Adipocyte (in vitro differentiated cells): ENCODE data around the gene GGCX.
A peak's percentile ranks its signal among the peaks of the same experiment; 100 is the strongest.
"Not testable (repeated sequence)": the region's sequence is repeated elsewhere in the genome, so short reads cannot be mapped to it uniquely, and the experiment has no call there.

Source experiments
- DNase-seq: peaks from one replicate; pipeline ENCODE4 v3.0.0-alpha.2; 2015; ENCODE audit warnings: low read depth
- H3K27me3 ChIP-seq: replicated peaks from 2 replicates; pipeline ENCODE4 v1.7.0; 2013; ENCODE audit warnings: mild to moderate bottlenecking, low read length, moderate library complexity; ENCODE audit not compliant: control insufficient read depth, insufficient read depth
- H3K36me3 ChIP-seq: 2 replicates; pipeline ENCODE4 v1.7.0; 2013; ENCODE audit warnings: low read length, mild to moderate bottlenecking, moderate library complexity; ENCODE audit not compliant: control insufficient read depth, insufficient read depth, severe bottlenecking
- H3K4me1 ChIP-seq: 2 replicates; pipeline ENCODE4 v1.7.0; 2013; ENCODE audit warnings: mild to moderate bottlenecking, low read length, moderate library complexity; ENCODE audit not compliant: control insufficient read depth, insufficient read depth
- H3K4me3 ChIP-seq: 2 replicates; pipeline ENCODE4 v1.7.0; 2013; ENCODE audit warnings: mild to moderate bottlenecking, low read length, moderate library complexity
- H3K9ac ChIP-seq: 2 replicates; pipeline ENCODE4 v1.7.0; 2013; ENCODE audit warnings: mild to moderate bottlenecking, low read length, moderate library complexity
- H3K9me3 ChIP-seq: 2 replicates; pipeline ENCODE4 v1.7.0; 2013; ENCODE audit warnings: mild to moderate bottlenecking, low read length, moderate library complexity; ENCODE audit not compliant: control insufficient read depth

The GGCX gene

DNA sequence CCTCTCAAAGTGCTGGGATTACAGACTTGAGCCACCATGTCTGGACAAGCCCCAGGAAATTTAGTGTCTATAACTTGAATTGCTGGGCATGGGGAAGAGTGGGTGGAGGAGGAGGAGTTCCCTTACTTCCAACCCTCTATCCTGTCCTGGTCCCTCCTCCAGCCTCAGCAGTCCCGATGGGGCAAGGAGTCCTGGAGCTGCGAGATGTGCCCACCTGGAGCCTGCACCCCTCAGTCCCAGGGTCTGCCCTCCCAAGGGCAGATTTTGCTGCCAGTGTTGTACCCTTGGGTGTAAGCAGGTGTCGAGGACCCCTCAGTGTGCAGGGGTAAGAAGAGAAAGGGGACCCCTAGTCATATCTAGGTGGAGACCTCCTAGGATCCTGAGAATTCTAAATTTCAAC is 18.9 kb upstream of the GGCX start:
- Histone ChIP-seq H3K36me3 (no peaks in the 10 kb centered on the region), H3K27me3 (no peaks in the 10 kb centered on the region), H3K9ac (no peak overlapping the region), H3K4me1 (peaks cover 37% of the 10 kb centered on the region), H3K9me3 (no peaks in the 10 kb centered on the region), H3K4me3 (no peak overlapping the region)
- no peak for DNase-seq

DNA sequence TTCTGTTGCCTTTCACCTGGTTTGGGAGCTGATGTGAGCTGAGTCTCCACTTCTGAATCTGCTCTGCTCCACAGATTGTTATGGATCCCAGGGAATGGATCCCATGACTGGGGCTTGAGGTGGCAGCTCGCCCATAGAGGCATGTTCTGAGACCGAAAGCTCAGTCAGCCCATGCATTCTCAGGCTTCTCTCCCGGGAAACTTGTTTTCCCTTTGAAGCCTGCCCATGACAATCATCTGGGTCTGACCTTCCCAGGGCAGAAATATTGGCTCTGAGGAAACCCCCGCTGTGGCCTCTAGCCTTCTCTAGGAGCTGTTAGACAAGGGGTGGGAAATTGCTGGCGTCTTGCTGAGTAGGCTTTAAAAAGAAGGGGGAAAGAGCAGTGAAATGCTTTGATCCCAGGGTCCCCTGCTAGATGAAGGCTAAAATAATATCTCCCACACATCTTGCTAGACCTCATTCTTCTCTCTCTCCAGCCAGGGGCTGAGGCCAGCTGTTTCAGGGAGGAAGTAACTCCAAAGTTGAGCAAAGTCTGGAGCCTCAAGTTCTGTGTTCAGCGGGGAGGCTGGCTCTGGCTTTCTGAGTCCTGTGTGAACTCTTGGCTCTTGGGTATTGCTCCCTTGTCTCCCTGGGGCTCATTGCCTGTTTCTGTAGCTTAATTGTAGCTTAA is 18.1 kb upstream of the GGCX start:
- Histone ChIP-seq H3K9ac (peak overlapping the region; percentile 39), H3K4me3 (no peak overlapping the region)

DNA sequence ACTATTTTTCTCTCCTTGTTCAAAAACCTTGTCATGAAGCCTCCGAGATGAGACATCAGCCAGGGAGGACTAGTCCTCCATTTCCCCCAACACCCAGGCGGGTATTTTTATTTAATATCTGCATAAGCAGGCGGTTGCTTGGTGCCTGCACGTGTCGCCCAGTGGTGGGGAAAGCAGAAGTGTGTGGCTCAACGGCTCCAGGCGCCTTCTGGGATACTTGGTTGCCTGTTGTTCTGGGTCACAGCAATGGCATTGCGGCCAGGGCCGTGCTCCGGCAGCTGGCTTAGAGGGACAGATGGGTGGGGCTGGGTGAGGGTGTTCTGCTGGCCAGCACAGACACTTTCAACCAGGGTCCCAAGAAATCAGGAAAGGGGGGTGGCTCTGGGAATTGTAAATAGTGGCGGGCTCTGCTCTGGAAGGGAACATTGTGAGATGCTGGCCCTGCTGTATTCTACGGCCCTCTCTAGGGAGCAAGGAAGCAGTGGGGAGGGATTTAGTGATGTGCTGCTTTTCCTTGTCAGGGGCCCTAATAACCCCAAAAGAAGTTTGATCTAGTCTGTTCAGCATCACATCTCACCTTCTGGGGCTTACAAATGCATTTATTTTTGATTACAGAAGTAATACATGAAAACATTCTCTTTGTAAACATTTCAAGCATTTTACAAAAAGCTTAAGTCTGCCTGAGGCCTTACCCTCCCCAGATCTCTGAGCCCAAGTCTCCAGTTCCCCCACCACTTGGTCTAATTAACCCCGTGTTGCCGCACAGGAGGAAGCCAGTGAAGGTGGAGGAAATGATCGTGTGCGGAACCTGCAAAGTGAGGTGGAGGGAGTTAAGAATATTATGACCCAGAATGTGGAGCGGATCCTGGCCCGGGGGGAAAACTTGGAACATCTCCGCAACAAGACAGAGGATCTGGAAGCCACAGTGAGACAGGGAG is 17.2 kb upstream of the GGCX start:
- no peaks in the 10 kb centered on the region for H3K27me3 ChIP-seq
- no peak overlapping the region for H3K4me3 ChIP-seq
- no peak for DNase-seq
- no peak overlapping the region for H3K9ac ChIP-seq
- H3K36me3 ChIP-seq: no peaks in the 10 kb centered on the region
- no peaks in the 10 kb centered on the region for H3K9me3 ChIP-seq
- H3K4me1 ChIP-seq: peaks cover 24% of the 10 kb centered on the region

More for the DNA sequence above, 18.1 kb upstream of the GGCX start:
- no peaks in the 10 kb centered on the region for H3K9me3 ChIP-seq
- H3K36me3 ChIP-seq: no peaks in the 10 kb centered on the region
- peaks cover 30% of the 10 kb centered on the region for H3K4me1 ChIP-seq
- no peak for DNase-seq
- H3K27me3 ChIP-seq: no peaks in the 10 kb centered on the region

DNA sequence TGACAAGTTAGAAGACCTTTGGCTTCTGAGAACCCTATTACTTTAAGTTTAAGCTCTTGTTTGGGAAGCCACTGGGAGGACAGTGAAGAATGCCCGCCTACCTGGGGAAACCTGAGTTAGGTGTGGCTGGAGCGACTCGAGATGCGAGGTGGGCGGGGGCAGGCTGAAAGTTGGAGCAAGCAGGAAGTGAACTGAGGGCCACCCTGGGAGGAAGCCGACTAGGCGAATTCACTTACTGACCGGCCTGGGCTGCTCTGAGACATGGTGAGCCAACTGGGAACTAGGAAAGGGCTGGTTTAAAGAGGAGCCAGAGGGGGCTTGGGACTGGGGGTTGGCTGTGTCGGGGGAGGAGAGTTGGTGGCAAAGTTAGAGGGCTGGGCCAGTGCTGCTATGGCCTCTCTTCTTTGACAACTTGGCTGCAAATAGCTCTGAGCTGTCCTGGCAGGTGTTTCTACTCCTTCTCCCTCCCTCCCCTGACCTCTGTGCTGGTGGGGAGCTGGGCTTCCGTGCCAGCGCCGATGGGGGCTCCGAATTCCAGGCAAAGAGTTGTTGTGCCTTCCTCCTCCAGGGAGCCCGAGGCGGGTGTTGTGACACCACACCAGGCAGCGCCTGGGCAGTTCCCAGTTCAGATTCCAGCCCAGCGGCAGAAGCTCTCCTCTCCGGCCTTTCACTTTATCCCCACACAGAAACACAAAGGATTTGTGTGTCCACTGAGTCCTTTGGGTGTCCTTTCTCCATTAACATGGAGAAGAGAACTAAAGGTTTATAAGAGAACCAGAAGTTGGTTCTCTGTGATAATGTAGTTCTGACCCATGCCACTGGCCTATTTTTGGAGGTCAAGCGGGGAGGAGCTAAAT is 16.3 kb upstream of the GGCX start, which contains the start of gene VAMP8:
Gene VAMP8, plus strand, starts transcription at position 201 of the 857 bp plus-strand sequence. Its CDS starts 61 bp downstream, at position 262.
- H3K9ac ChIP-seq: no peak within 1 kb of the TSS
- no peak within 1 kb of the TSS for H3K4me3 ChIP-seq
- DNase-seq: no peak
- no peaks in the 10 kb centered on the region for H3K27me3 ChIP-seq
- H3K9me3 ChIP-seq: no peaks in the 10 kb centered on the region
- H3K4me1 ChIP-seq: peaks cover 23% of the 10 kb centered on the region
- no peaks in the 10 kb centered on the region for H3K36me3 ChIP-seq

DNA sequence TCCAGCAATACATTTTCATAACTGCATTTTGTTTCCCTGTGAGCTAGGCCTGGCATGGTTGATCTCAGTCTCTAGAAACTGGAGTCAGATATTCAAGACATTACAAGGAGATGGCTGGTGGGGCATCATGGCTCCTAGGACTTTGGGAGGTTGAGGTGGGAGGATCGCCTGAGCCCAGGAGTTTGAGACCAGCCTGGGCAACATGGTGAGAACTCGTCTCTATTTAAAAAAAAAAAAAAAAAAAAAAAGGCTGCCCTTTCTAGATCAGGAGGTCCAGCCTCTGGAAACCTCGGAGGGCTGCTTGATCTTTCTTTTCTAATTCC is 15.7 kb upstream of the GGCX start:
- no peak overlapping the region for H3K4me3 ChIP-seq

DNA sequence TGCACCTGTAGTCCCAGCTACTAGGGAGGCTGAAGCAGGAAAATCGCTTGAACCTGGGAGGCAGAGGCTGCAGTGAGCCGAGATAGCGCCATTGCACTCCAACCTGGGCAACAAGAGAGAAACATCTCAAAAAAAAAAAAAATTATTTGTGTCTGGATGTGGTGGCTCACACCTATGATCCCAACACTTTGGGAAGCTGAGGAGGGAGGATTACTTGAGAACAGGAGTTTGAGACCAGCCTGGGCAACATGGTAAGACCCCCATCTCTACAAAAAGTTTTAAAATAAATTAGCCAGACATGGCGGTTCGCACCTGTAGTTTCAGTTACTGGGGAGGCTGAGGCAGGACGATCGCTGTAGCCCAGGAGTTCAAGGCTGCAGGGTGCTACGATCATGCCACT is 14.4 kb upstream of the GGCX start:
- Histone ChIP-seq H3K4me3 (no peak overlapping the region), H3K27me3 (peaks cover 6% of the 10 kb centered on the region), H3K9me3 (no peaks in the 10 kb centered on the region), H3K9ac (no peak overlapping the region), H3K4me1 (peaks cover 23% of the 10 kb centered on the region), H3K36me3 (no peaks in the 10 kb centered on the region)
- no peak for DNase-seq

More for the DNA sequence above, 15.7 kb upstream of the GGCX start:
- H3K36me3 ChIP-seq: no peaks in the 10 kb centered on the region
- H3K9me3 ChIP-seq: no peaks in the 10 kb centered on the region
- no peak for DNase-seq
- no peak overlapping the region for H3K9ac ChIP-seq
- peaks cover 23% of the 10 kb centered on the region for H3K4me1 ChIP-seq
- H3K27me3 ChIP-seq: no peaks in the 10 kb centered on the region

DNA sequence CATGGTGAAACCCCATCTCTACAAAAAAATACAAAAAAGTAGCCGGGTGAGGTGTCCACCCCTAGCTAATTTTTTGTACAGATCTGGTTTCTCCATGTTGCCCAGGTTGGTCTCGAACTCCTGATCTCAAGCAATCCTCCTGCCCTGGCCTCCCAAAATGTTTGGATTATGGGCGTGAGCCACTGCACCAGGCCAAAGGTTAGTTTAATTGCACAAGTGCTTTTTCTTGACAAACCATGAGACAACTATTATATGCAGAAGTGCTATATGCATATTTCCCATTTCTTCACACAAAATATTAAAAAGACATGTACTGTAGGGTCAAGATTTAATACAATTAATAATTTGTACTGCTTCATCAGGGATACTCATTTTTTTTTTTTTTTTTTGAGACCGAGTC is 5.0 kb upstream of the GGCX start:
- Histone ChIP-seq H3K9ac (no peak overlapping the region), H3K27me3 (peaks cover 5% of the 10 kb centered on the region), H3K4me1 (peaks cover 9% of the 10 kb centered on the region), H3K9me3 (no peaks in the 10 kb centered on the region), H3K36me3 (no peaks in the 10 kb centered on the region), H3K4me3 (no peak overlapping the region)
- no peak for DNase-seq

DNA sequence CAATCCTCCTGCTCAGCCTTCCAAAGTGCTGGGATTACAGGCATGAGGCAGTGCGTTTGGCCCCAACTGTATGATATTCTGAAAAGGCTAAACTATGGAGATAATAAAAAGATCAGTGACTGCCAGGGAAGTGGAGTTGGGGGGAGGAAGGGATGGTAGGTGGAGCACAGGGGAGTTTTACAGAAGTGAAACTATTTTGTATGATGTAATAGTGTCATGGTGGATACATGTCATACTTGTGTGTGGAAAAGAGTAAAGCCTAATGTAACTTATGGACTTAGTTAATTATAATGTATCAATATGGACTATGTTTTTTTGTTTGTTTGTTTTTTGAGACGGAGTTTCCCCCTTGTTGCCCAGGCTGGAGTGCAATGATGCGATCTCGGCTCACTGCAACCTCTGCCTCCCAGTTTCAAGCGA is 2.9 kb upstream of the GGCX start:
- Histone ChIP-seq H3K9me3 (no peaks in the 10 kb centered on the region), H3K36me3 (peaks cover under 1% of the 10 kb centered on the region), H3K4me3 (no peak overlapping the region)

DNA sequence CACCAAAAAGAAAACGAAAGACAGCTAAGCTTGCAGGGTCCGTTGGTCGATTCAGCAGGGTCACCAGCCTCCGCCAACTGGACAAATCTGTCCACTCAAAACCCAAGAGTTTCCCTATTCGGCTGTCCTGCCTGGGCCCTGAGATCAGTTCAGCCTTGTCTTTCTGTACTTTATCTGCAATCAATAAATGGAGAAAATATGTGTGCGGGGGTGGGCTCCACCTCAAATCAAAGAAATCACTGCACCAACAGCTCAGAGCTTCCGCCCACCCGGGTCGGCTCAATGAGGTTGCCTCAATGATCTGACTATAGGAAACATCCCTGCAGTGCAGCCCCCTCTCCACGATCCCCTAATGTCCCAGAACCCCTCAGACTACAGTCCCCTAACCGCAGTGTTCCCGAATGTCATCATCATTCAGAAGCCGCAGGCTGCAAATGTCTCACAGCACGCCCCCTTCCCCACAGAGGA is 447 bp downstream of the GGCX start:
- DNase-seq: no peak
- peak overlapping the region; percentile 95 for H3K4me3 ChIP-seq

More for the DNA sequence above, 2.9 kb upstream of the GGCX start:
- H3K27me3 ChIP-seq: no peaks in the 10 kb centered on the region
- peaks cover 21% of the 10 kb centered on the region for H3K4me1 ChIP-seq
- DNase-seq: no peak
- no peak overlapping the region for H3K9ac ChIP-seq

DNA sequence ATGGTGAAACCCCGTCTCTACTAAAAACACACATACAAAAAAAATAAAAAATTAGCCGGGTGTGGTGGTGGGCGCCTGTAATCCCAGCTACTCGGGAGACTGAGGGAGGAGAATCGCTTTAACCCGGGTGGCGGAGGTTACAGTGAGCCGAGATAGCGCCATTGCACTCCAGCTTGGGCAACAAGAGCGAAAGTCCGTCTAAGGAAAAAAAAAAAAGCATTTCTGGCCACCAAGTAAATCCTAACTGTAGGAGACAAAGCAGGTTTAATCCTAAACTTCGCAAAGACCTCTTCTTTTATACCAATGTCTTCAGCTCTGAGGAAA is 928 bp downstream of the GGCX start:
- Histone ChIP-seq H3K4me3 (peak overlapping the region; percentile 95), H3K36me3 (peaks cover 25% of the 10 kb centered on the region), H3K9ac (peak overlapping the region; percentile 99), H3K4me1 (peaks cover 17% of the 10 kb centered on the region)
- not testable (repeated sequence) for H3K9me3 ChIP-seq, H3K27me3 ChIP-seq, DNase-seq

More for the DNA sequence above, 447 bp downstream of the GGCX start:
- Histone ChIP-seq H3K4me1 (peaks cover 17% of the 10 kb centered on the region), H3K27me3 (no peaks in the 10 kb centered on the region), H3K36me3 (peaks cover 22% of the 10 kb centered on the region), H3K9ac (peak overlapping the region; percentile 99), H3K9me3 (no peaks in the 10 kb centered on the region)

DNA sequence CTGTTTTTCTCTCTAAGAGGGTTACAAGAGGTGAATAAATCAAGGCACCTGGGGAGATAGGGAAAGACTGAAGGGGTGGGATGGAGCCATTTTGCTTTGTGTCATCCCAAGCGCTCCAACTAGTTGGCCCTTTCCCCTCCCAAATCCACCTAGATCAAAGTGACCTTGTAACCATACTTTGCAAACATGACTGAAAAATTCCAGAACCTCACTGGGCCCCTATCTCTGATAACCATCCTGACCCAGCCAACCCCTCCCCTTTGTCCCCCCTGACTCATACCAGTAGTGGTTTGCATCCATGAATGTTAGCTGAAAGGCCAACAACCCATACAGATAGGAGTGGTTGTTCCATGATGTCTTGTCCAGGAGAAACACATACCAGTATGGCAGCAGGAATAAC is 3.1 kb downstream of the GGCX start:
- H3K9me3 ChIP-seq: no peaks in the 10 kb centered on the region
- DNase-seq: no peak
- H3K4me1 ChIP-seq: peaks cover 17% of the 10 kb centered on the region
- no peaks in the 10 kb centered on the region for H3K27me3 ChIP-seq
- peaks cover 46% of the 10 kb centered on the region for H3K36me3 ChIP-seq
- no peak overlapping the region for H3K4me3 ChIP-seq
- H3K9ac ChIP-seq: no peak overlapping the region
